ENCODE results near the gene MAPKBP1. TPM values are rescaled to one million over a fixed set of nuclear protein-coding genes. Genes with fewer than 3 reads are reported as not detected.

Gene MAPKBP1
- total RNA-seq = 36.9 TPM

DNA sequence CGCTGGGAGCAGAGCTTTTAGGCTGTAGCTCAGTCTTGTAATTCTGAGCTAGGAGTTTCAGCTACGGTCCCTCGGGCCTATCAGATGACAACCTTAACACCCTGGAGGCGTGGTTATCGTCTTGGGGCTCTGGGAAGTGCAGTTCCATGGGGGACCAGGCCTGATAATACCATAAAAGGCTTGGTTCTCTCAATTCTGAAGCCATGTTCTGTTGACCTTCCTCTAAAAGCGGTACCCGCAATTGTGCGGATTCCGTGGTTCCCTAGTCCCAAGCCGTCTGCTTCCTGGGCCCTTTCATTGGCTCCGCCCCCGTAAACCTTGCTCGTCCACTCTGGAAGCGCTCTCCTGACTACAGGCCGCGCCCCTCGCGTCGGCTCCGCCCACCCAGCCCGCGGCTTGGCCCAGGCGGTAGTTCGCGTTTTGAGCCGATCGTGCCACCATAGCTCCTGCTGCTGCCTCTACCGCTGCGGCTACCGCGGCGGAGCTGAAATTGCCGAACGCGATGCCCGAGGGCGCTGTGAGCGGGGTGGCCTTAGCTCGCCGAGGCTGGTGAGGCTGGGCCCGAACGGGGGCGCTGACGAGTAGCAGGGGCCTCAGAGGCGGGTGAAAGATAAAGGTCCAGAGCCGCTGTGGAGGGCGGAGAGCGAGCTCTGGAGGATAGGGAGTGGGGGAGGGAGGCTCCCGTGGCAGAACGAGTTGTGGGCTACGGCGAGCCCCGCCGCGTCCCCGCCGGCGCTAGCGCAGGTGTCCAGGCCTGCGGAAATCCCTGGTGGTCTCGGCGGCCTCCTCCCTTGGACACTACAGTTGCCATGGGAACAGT lies at the start of gene MAPKBP1:
TSS of gene MAPKBP1 (plus strand) at position 423 of the 820 bp plus-strand sequence. CDS start 792 bp downstream, outside the sequence.

GRCh38 chr15:41827880-41828806 lies 53.9 kb downstream of the MAPKBP1 start, which contains the start of gene JMJD7:
Gene JMJD7 (plus strand): TSS chr15:41828092. CDS start chr15:41828125, 33 bp downstream.

GRCh38 chr15:41838400-41838897 lies 64.2 kb downstream of the MAPKBP1 start, which contains the start of gene PLA2G4B:
Gene PLA2G4B (plus strand): TSS chr15:41838847. CDS start chr15:41838914, 67 bp downstream.

Small RNA genes lying within 50 kb of the gene (small RNA-seq; reads per million reads assigned to genes)
- gene JMJD7-PLA2G4B (not detected), gene MIR4310 (not detected), gene RNA5SP393 (not detected)

Other genes starting within 250 kb of the MAPKBP1 start
- gene RPAP1, start 230.2 kb upstream of the MAPKBP1 start, total RNA-seq = 20.8 TPM
- 32.3 TPM for gene TYRO3, start 215.3 kb upstream of the MAPKBP1 start, total RNA-seq
- 74.5 TPM for gene MGA, start 114.1 kb upstream of the MAPKBP1 start, total RNA-seq
- gene JMJD7, start 53.6 kb downstream of the MAPKBP1 start, total RNA-seq = not detected
- 5.1 TPM for gene PLA2G4B, start 64.4 kb downstream of the MAPKBP1 start, total RNA-seq
- 0.92 TPM for gene SPTBN5, start 119.6 kb downstream of the MAPKBP1 start, total RNA-seq
- 6.2 TPM for gene EHD4, start 198.1 kb downstream of the MAPKBP1 start, total RNA-seq
- not detected for gene PLA2G4E, start 246.6 kb downstream of the MAPKBP1 start, total RNA-seq